K562 (cell line): Measurements from ENCODE around the gene ZNF439. TPM values are rescaled to one million over a fixed set of nuclear protein-coding genes. Genes with fewer than 3 reads are reported as not detected.

Experiments
- ATAC-seq: fragments of 200-7000 bp; cut with Tn5 transposase; 3 replicates; pipeline ENCODE4 v1.9.1; 2020; ENCODE audit warnings: moderate library complexity
- BruUV-seq: library from RNA; stranded (reverse); fragments of 400-500 nt; replicated peaks from 2 replicates; lab custom pipeline; 2021; lab: Mats Ljungman, UMichigan
- CTCF ChIA-PET: fragments of 300-600 bp; formaldehyde crosslinking; extraction: SDS; loops from one replicate; lab custom pipeline; 2021; ENCODE audit warnings: low intra/inter-chr PET ratio; lab: Yijun Ruan, JAX
- POLR2A ChIA-PET: fragments of 300-600, 350-650 bp; sonication (Branson Sonifier 250); formaldehyde crosslinking; extraction: SDS; loops from one replicate; lab custom pipeline; 2021; ENCODE audit warnings: antibody characterized with exemption, inconsistent platforms; lab: Yijun Ruan, JAX
- DNase-seq, 4 experiments: peaks; one replicate each; pipeline versions ENCODE4 v3.0.0 to v3.0.0-alpha.2; 2011 to 2018; ENCODE audit warnings: low spot score in 3 of 4, mixed read lengths in 3 of 4; ENCODE audit errors: extremely low read depth in 1 of 4
- FAIRE-seq: peaks from 2 replicates; lab custom pipeline; 2011; peaks lifted over from hg19 to GRCh38; lab: Jason Lieb, UNC
- H2AFZ ChIP-seq: 2 replicates; pipeline ENCODE4 v1.6.0; 2011; ENCODE audit warnings: low read depth, low read length, control low read depth, inconsistent platforms
- H3K27ac ChIP-seq: fragments of 200-600 bp; 3 replicates; pipeline ENCODE4 v1.8.0; 2011; ENCODE audit warnings: low read depth, mild to moderate bottlenecking, control low read depth, inconsistent platforms, low read length, moderate library complexity, mixed read lengths; ENCODE audit errors: extremely low read depth
- H3K27me3 ChIP-seq, 2 experiments: fragments of 300-600 bp in 1 of 2; 2 replicates in 1 of 2; 3 replicates in 1 of 2; pipeline versions ENCODE4 v1.6.0 to v1.8.0; 2011; ENCODE audit warnings: inconsistent platforms in 2 of 2, low read length in 2 of 2, mild to moderate bottlenecking in 1 of 2, mixed read lengths in 1 of 2, moderate library complexity in 1 of 2; ENCODE audit not compliant: control insufficient read depth in 2 of 2, insufficient read depth in 2 of 2
- H3K36me3 ChIP-seq: fragments of 300-600 bp; 3 replicates; pipeline ENCODE4 v1.8.0; 2011; ENCODE audit warnings: mild to moderate bottlenecking, low read length, inconsistent platforms; ENCODE audit not compliant: control insufficient read depth, insufficient read depth
- H3K4me1 ChIP-seq, 2 experiments: fragments of 200-600 bp in 1 of 2; replicated peaks in 1 of 2; 2 replicates in 1 of 2; 3 replicates in 1 of 2; pipeline versions ENCODE4 v1.5.1 to v1.8.0; 2011; ENCODE audit warnings: inconsistent platforms in 2 of 2, low read length in 2 of 2, mild to moderate bottlenecking in 1 of 2, mixed read lengths in 1 of 2, moderate library complexity in 1 of 2; ENCODE audit not compliant: control insufficient read depth in 2 of 2, insufficient read depth in 2 of 2
- H3K4me2 ChIP-seq: 2 replicates; pipeline ENCODE4 v1.6.1; 2011; ENCODE audit warnings: low read length, control low read depth, inconsistent platforms, mixed read lengths; ENCODE audit not compliant: insufficient read depth
- H3K4me3 ChIP-seq: fragments of 200-600 bp; sonication (generic), shearing (Covaris generic); 2 replicates; pipeline ENCODE4 v1.5.1; 2016; ENCODE audit warnings: control low read depth, inconsistent platforms
- H3K79me2 ChIP-seq: fragments of 200-600 bp; 3 replicates; pipeline ENCODE4 v1.8.0; 2011; ENCODE audit warnings: low read length, inconsistent platforms; ENCODE audit not compliant: control insufficient read depth, insufficient read depth
- H3K9ac ChIP-seq, 2 experiments: 2 replicates each; pipeline versions ENCODE4 v1.6.0 to v1.6.1; 2011; ENCODE audit warnings: low read depth in 2 of 2, low read length in 2 of 2, control low read depth in 1 of 2, inconsistent platforms in 1 of 2, mild to moderate bottlenecking in 1 of 2, mixed read lengths in 1 of 2; ENCODE audit not compliant: insufficient read depth in 1 of 2
- H3K9me1 ChIP-seq: one replicate; pipeline ENCODE4 v1.6.0; 2011; ENCODE audit warnings: inconsistent platforms, mild to moderate bottlenecking, low read length, moderate library complexity; ENCODE audit not compliant: control insufficient read depth, insufficient read depth
- H3K9me3 ChIP-seq: replicated peaks from 2 replicates; pipeline ENCODE4 v1.5.1; 2011; ENCODE audit warnings: low read depth, low read length, inconsistent platforms; ENCODE audit not compliant: control insufficient read depth, insufficient read depth
- H4K20me1 ChIP-seq: replicated peaks from 2 replicates; pipeline ENCODE4 v1.6.1; 2011; ENCODE audit warnings: low read length, inconsistent platforms, mixed read lengths; ENCODE audit not compliant: control insufficient read depth, insufficient read depth
- EZH2 ChIP-seq: IDR thresholded peaks from 2 replicates; pipeline ENCODE4 v1.6.1; 2012; ENCODE audit warnings: low read depth, mild to moderate bottlenecking, inconsistent platforms, low read length, borderline replicate concordance
- FOXO4 ChIP-seq: fragments of 450-650 bp; formaldehyde crosslinking; IDR thresholded peaks from 2 replicates; pipeline ENCODE4 v1.4.0; 2020; ENCODE audit warnings: mild to moderate bottlenecking, moderate library complexity
- HSF4 ChIP-seq: fragments of 250-450 bp; sonication (Bioruptor Pico); IDR thresholded peaks from 2 replicates; pipeline ENCODE4 v2.1.2; 2022; ENCODE audit warnings: mild to moderate bottlenecking, moderate library complexity, borderline replicate concordance
- MAX ChIP-seq: sonication (generic); formaldehyde crosslinking; IDR thresholded peaks from 2 replicates; pipeline ENCODE4 v1.9.0; 2022; ENCODE audit warnings: mild to moderate bottlenecking, missing genetic modification reagents
- SLC30A9 ChIP-seq: fragments of 250-450 bp; sonication (Bioruptor Pico); IDR thresholded peaks from 2 replicates; pipeline ENCODE4 v1.8.0; 2022; ENCODE audit warnings: mild to moderate bottlenecking, moderate library complexity
- SOX6 ChIP-seq: fragments of 450-650 bp; IDR thresholded peaks from 2 replicates; pipeline ENCODE4 v1.6.1; 2014; ENCODE audit warnings: mild to moderate bottlenecking
- U2AF2 ChIP-seq: fragments of 200-400 bp; formaldehyde crosslinking; optimal IDR thresholded peaks from 2 replicates; pipeline ENCODE3; 2017; ENCODE audit warnings: low read depth, mild to moderate bottlenecking, low read length
- USF1 ChIP-seq: sonication (generic); formaldehyde crosslinking; IDR thresholded peaks from 2 replicates; pipeline ENCODE4 v1.9.0; 2022; ENCODE audit warnings: mild to moderate bottlenecking, missing genetic modification reagents
- ZFPM2 ChIP-seq: fragments of 250-450 bp; sonication (Bioruptor Pico); IDR thresholded peaks from 2 replicates; pipeline ENCODE4 v1.5.1; 2022; ENCODE audit warnings: mild to moderate bottlenecking
- ZNF449 ChIP-seq: fragments of 250-450 bp; sonication (Bioruptor Pico); IDR thresholded peaks from 2 replicates; pipeline ENCODE4 v1.8.0; 2022; ENCODE audit warnings: moderate library complexity, mild to moderate bottlenecking, inconsistent platforms
- ZNF785 ChIP-seq: fragments of 250-450 bp; sonication (Bioruptor Pico); IDR thresholded peaks from 2 replicates; pipeline ENCODE4 v1.4.0; 2020; ENCODE audit warnings: mild to moderate bottlenecking
- WGBS: fragments of 100-300 bp; shearing (Covaris generic); methylation state at CpG from one replicate; pipeline ENCODE4 v1.1.6; 2016; ENCODE audit warnings: low coverage, mixed read lengths; ENCODE audit not compliant: insufficient coverage; ENCODE audit errors: missing lambda C conversion rate; 5-methylcytosine and 5-hydroxymethylcytosine counted together
- in situ Hi-C: fragments of 300-500 bp; cut with MboI; formaldehyde crosslinking; loops from 4 replicates; pipeline ENCODE4 v1.15.0; 2018; ENCODE audit warnings: inconsistent platforms, mixed read lengths
- intact Hi-C: fragments of 100-400 bp; cut with micrococcal nuclease; formaldehyde crosslinking; loops from 2 replicates; pipeline ENCODE4 v1.14.2; 2022
- polyA plus RNA-seq, 8 experiments: library from polyadenylated mRNA; depleted of rRNA in 4 of 8; stranded (reverse) in 5 of 8; unstranded in 3 of 8; fragments of >200 nt; fragmentation: Nextera tagmentation in 2 of 8; fragmentation: Illumina TruSeq in 1 of 8; extraction: Ambion mirVana in 2 of 8; extraction: Trizol in 1 of 8; gene quantifications; 2 replicates each; pipeline versions ENCODE4 v1.2.1 to v1.2.3, GENCODE V29; 2011 to 2014; ENCODE audit warnings: inconsistent platforms in 1 of 8, missing spikeins in 1 of 8
- total RNA-seq, 7 experiments: library from RNA; depleted of rRNA in 6 of 7; stranded (reverse); fragments of >200 nt in 6 of 7; fragmentation: Illumina TruSeq in 2 of 7; extraction: Trizol in 2 of 7; gene quantifications; 2 replicates each; pipeline versions ENCODE4 v1.2.1 to v1.2.3, GENCODE V29; 2011 to 2021; ENCODE audit warnings: low replicate concordance in 1 of 7

The ZNF439 gene
- total and polyA plus RNA-seq, 9 of the 15 experiments (the other 6 are each of a cell fraction or from before 2014, with no cell fraction given): 0.04 to 0.18 (median 0.10) TPM; not detected in 3

- Histone ChIP-seq H3K36me3 (no peaks in the 10 kb centered on the region), H3K4me3 (no peak overlapping the region), H3K27ac (no peak overlapping the region), H3K4me1 (no peaks in the 10 kb centered on the region), H2AFZ (no peak overlapping the region), H3K9ac (no peak overlapping the region), H4K20me1 (no peaks in the 10 kb centered on the region), H3K4me2 (no peak overlapping the region), H3K9me3 (no peaks in the 10 kb centered on the region), H3K9me1 (no peaks in the 10 kb centered on the region), H3K27me3 (peaks cover 5 to 18% of the 10 kb centered on the region in 2 experiments), H3K79me2 (no peaks in the 10 kb centered on the region)
- intact Hi-C loops: no loop called here
- CTCF ChIA-PET: no interaction called here
- no peak for ATAC-seq
- DNase-seq: no peak
- in situ Hi-C loops: no loop called here
- TF ChIP-seq SOX6: peak; percentile 33; the same call in 1 of the 2 replicates
- TF ChIP-seq HSF4 (CRISPR knock-in tag): no peak
- POLR2A ChIA-PET: interaction anchor here (0.7 kb wide), 1 partner anchor 504 kb away, joined by 3 read pairs; no protein-coding TSS in a partner anchor
- WGBS: 2% methylated on average over 7 of the region's 7 CpGs
- no TSS peak for BruUV-seq
- FAIRE-seq: no peak
Measured at GRCh38 chr19:11860721-11861120, 12.2 kb downstream of the ZNF439 start.

- TF ChIP-seq SLC30A9 (CRISPR knock-in tag): no peak
- TF ChIP-seq U2AF2: no peak
- TF ChIP-seq USF1 (CRISPR knock-in tag): no peak
- TF ChIP-seq MAX (CRISPR knock-in tag): no peak
- no peak for TF ChIP-seq FOXO4 (CRISPR knock-in tag)
- TF ChIP-seq ZNF785: no peak
- no peak for TF ChIP-seq ZFPM2 (CRISPR knock-in tag)
- no peak for TF ChIP-seq EZH2
- TF ChIP-seq ZNF449 (CRISPR knock-in tag): no peak
- Histone ChIP-seq H2AFZ (no peak overlapping the region), H3K4me2 (no peak overlapping the region), H3K9me3 (no peaks in the 10 kb centered on the region), H4K20me1 (no peaks in the 10 kb centered on the region), H3K27me3 (peaks cover 5 to 15% of the 10 kb centered on the region in 2 experiments), H3K36me3 (no peaks in the 10 kb centered on the region), H3K9ac (no peak overlapping the region), H3K4me1 (no peaks in the 10 kb centered on the region), H3K4me3 (no peak overlapping the region), H3K9me1 (no peaks in the 10 kb centered on the region), H3K27ac (no peak overlapping the region), H3K79me2 (no peaks in the 10 kb centered on the region)
- no TSS peak for BruUV-seq
- DNase-seq: peak in 1 of 4 experiments; percentile 8
- no peak for FAIRE-seq
- intact Hi-C loops: no loop called here
- ATAC-seq: no peak
- CTCF ChIA-PET: no interaction called here
- POLR2A ChIA-PET: interaction anchor here (0.5 to 0.7 kb wide), 2 partner anchors 46 to 504 kb away, joined by 3 read pairs; no protein-coding TSS in a partner anchor
- WGBS: 0% methylated on average over 2 of the region's 2 CpGs
- in situ Hi-C loops: no loop called here
Measured at GRCh38 chr19:11861301-11861700, 12.8 kb downstream of the ZNF439 start.
